GM21515 (cell line): ENCODE data around the gene THADA.
"Not testable (repeated sequence)": the region's sequence is repeated elsewhere in the genome, so short reads cannot be mapped to it uniquely, and the experiment has no call there.

Source experiments
- ATAC-seq: cut with Tn5 transposase; IDR thresholded peaks from one replicate; pipeline ENCODE4 v1.9.1; 2021; ENCODE audit not compliant: unreplicated experiment

Gene THADA

DNA sequence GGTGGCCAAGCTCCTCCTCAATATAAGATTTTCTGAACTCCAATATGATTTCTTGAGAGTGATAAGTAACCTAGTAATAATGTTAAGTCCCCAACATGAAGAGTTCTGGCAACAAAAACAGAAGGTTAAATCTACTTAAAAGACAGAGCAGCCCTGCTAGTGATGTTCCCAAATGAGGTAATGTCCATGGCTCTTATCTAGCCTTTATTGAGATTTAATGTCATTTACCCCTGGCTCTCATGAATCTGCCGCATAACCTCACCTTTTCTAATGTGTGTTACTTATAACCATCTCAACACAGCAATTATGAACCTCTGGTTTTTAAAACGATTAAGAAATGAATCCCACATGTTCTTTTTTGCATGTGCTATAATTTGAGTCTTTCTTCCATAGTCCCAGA, 201.9 kb downstream of the THADA start:
- no peak for ATAC-seq

DNA sequence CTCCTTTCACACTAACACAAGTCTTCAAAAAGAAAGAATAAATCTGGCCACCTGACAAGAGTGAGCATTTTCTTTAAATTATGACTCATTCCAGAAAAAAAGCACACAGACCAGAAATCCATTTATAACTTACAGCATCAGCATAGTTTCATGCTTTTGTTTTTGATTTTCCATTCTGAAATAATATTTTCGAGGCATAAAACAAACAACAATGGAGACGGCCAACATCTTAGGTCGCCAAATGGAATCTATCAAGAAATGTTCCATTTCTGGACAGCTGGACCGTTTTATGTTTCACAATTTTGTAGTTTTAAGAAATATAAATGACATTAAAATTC, 204.0 kb downstream of the THADA start:
- ATAC-seq = no peak

DNA sequence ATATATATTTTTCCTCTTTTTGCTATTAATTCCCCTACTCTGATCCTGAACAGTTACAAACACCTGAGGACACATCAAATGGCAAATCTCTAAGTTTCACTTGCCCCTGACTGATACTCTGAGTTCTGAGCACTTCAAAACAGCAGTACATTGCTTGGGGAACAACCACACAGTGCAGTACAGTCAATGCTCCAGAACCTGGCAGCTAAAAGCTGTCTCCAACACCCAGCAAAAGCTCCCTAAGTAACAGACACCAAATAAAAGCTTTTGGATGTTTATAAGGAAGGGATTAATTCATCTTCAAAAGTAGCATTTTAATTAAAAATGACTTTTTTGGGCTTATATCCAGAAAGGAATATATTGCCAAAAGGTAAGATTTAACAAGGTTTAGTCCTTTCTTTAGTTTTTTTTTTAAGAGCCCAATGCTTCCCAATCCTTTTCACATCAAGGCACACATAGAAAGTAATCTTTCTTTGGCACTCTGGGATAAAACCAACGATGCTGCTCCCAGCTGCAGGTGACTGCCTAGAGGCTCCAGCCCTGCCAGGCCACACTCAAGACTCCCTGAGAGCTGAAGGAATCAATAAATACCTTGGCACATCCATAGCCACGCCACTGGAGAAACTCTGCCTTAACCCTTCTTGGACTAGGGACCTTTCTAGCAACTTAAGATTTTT, 204.5 kb downstream of the THADA start:
- no peak for ATAC-seq

DNA sequence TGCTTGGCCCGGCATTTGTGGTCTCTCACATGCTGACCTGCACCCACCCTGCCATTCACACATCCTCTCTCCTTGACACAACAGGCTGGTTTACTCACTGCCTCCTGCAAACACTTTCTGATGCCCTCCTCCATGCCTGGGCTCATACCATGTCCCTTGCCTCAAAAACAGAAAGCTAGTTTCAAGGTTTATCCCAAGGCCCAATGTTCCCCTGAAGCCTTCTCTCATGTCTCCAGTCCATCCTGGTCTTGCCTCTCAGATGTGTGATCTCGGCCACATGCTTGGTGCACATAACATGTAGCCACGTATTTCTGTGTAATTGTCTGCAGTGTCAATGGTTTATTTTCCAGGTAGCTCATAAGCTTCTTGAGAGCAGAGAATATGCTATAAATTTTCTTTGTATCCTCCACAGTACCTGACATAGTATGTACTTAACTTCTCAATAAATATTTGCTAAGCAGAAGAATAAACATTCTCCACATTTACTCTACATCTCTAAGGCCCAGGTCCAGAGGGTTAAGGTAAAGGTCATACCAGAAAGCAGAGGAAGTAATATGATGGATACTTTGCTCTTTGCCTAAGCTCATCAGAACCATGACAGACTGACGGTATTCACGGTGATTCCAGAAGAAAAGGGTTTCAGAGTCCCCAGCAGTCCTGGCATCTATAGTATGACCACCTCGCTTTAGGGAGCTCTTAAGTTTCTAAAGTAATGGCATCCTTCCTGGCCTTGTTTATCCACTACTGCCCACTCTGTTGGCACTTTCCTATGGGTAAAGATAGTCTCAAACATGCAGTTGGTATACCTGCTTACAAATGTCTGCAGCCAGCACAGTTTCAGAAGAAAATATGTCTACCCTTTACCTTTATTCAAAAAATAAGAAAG, 206.0 kb downstream of the THADA start:
- no peak for ATAC-seq

DNA sequence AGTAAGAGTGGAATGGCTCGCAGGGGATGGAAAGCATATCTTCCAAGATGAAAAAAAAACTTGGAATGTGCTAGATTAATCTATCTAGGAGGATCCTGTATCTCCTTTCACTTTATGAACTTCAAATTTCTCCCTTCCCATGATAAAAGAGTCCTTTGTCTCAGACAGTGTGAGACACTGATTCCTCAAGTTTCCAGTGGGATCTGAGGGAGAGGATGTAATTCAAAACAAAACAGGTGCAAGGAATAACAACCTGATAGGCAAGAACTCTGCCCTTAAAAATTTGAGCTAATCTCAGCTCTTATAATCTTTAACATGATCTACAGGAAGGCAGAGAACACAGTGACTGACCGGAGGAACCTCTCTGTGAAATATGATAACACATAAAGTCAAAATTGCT, 207.5 kb downstream of the THADA start:
- no peak for ATAC-seq

DNA sequence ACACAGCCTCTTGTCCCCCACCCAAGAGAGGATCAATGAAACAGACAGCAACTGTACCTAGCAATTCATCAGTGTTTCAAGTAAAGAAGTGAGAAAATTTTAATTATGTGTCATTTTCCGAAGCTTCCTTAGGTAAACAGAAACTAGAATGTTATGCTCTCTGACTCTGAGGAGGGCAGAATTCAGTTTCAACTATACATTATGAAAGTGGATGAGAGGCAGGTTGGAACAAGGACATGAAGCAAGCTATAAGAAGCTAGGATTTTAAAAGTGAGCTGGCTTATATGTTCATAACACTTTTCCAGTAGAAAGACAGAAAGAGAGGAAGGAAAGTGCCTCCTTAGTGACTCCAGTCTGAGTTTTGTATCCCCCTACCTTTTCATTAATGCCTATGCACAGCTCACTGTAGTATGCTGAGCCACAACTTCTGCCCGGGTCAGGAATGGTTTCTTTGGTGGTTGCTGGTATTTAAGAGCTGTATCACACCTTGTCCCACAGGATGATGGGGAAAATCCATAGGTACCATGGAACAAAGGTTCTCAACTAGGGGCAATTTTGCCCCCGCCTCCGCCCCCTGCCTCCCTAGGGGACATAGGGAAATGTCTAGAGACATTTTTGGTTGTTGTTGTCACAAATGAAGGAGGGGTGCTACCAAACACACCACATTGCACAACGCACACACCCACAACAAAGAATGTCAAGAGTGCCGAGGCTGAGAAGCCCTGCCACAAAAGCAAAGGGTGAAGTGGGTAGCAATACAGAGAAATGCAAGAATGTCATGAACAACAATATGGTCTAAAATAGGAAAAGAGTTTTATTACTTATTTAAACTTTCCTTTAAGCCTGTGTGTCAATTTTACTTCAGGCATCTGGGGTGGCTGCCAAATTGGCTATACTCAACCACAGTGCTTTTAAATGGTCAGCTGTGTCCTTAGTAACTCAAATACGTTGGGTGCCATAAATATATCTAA, 208.5 kb downstream of the THADA start:
- peak; percentile 66 for ATAC-seq

DNA sequence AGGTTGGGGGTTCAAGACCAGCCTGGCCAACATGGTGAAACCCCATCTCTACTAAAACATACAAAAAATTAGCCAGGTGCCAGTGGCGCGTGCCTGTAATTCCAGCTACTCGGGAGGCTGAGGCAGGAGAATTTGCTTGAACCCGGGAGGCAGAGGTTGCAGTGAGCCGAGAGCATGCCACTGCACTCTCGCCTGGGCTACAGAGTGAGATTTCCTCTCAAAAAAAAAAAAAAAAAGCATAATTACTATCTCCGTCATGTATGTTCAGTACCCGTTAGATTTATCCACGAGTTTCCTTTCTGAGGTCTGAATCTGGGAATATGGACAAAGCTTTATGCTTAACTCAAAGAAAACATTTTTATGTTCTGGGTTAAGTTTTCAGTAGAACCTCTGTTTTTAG, 209.2 kb downstream of the THADA start:
- ATAC-seq = not testable (repeated sequence)

DNA sequence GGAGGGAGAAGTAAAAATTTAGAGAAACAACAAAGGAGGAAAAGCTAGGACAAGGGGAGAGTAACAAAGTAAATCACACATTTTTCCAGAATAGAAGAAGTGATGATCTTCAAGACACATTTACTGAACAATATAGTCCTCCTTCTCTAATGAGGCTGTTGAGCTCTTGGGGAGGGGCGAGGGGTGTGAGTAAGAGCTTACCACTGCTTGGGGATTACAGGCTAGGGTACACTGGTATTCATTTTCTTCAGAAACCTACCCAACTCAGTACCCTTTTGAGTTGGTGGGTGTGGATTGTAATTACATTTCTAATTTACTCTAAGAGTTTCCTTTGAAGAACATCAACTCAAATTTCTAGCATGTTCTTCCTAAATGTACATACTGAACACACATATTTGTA, 211.7 kb downstream of the THADA start:
- no peak for ATAC-seq

DNA sequence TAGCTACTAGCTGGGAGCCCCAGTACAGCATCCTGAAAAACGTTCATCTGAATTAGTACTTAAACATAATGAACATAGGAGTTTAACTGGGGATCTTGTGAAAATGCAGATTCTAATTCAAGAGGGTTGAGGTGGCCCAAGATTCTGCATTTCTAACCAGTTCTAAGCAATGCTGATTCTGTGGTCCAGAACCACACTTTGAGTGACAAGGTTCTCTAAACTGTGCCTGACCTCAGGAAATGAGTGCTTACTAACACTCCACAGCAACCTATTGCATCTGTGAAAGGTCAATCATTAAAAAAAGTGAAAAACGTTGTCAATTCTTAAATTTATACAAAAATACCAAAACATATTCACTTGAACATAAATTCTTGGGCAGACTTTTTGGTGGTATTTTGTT, 212.3 kb downstream of the THADA start:
- no peak for ATAC-seq

DNA sequence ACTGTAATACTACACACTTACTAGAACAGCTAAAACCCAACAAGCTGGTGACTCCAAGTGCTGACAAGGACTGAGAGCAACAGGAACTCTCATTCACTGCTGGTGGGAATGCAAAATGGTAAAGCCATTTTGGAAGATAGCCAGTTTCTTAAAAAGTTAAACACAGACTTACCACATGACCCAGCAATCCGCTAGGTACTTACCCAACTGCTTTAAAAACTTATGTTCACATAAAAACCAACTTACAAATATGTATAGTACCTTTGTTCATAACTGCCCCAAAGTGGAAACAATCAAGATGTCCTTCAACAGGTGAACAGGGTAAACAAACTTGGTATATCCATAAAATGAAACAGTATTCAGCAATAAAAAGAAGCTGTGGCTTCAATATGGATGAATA, 216.3 kb downstream of the THADA start:
- ATAC-seq = no peak

DNA sequence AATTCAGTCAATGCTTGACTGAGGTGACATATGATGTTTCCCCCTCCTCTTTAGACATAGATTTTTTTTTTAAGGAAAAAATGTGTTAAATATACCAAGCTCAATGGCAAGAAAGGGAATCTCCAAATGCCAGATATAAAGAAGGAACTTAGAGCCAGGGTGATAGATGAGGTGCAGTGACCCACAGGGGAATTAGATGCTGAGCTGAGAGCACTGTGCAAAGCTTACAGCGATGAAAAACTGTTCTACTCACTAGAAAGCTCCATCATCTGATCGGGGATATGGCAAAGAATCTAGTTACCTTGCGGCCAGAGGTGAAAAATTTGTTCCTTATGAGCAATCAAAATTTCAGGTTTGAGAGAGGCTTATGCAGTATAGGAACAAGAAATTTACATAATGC, 218.5 kb downstream of the THADA start:
- no peak for ATAC-seq

DNA sequence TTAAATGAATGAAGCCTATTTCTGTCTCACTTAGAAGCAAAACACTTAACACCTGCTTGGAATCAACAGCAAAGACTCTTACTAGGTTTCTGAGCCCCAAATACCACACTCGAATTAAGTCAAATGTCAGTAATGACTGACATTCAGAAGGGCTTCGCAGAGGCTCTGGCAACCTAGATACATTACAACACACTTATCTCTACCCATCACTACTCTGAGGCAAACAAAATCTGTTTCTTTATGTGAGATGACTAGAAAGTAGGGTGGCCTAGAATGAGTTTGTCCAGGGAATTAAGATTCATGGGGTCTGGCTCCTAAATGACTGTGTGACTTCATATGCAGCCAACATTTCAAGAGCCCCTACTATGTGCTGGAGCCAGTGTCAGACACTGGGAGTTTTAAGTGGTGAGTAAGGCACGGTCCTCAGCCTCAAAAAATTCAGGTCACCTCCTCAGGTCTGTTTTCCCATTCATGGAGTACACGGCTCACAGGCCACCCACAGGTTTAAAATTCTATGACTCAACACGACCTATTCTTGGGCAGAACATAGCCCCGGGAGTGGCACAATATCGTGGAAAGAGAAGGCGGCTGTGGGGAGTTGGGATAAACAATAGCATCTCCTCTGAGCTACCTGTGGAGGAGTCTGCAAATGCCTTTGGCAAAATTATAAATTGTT, 219.2 kb downstream of the THADA start:
- ATAC-seq = no peak

DNA sequence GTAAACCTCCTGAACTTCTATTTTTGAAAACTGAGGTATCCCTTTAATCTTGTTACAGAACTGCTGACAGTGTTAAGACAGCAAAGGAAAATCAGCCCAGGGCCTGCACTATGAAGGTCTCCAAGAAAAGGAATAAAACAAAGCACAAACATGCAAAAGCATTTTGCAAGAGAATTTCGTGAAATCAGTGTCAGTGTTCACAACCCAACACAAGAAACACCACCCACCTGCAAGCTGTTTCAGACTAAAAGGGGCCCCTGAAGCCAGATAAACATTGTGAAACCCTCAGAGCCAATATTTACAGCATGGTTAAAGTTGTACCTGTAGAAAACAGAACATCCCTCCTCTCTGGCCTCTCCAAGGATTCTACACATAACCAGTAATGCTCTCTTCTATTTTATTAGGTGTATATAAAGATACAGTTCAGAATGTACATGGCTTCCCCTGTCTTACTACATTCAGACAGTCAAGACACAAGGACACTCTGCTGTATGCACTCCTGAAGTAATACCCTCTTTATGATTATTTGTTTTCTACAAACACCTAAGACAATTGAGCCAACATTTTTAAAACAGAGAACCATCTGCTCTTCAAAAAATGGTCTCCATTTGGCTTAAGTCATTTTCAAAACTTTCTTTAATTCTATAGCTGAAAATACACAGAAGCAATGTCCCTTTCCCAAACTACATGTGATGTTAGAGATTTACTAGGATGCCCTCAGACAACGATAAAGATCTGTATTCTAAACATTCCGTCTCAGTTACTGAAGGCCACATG, 219.9 kb downstream of the THADA start:
- no peak for ATAC-seq

DNA sequence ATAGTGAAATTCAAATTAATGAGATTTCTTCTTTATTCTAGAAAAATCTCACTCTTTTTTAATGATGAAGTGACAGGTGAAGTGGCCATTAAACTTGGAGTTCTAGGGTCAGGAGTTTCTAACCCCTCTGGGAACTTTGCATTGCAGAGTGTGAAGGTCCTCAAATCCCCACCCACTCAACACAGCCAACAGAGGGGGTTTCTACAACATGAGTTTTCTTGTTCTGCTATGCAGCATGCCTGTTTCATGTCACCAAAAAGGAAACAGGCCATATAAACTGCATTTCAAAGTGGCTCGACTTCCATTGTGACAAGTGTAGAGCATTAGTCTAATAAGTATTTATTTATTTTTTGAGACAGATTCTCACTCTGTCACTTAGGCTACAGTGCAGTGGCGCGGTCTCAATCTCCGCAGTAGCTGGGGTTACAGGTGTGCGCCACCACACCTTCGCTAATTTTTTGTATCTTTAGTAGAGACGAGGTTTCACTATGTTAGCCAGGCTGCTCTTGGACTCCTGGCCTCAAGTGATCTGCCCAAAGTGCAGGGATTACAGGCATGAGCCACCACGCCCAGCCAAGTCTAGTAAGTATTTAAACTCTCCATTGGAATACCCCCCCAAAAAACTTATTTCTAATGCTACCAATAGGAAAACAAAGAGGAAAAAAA, 223.3 kb downstream of the THADA start:
- ATAC-seq = no peak

DNA sequence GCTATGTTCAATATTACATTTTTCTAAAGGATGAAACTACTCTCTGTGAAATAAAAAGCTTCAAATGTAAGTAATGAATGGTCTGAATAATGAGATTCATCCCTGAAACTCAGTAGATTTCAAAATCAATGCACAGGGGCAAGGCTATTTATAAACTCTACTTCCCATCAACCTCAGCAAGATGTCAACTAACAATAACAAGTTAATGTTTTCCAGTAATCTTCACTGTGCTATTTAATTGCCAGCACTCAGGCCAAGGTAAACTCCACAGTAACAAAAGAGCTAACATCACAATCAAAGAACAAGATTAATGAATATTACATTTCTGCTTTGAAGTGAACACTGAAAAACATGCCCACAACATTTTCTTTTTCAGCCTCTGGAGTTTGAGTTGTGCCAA, 225.1 kb downstream of the THADA start:
- no peak for ATAC-seq

DNA sequence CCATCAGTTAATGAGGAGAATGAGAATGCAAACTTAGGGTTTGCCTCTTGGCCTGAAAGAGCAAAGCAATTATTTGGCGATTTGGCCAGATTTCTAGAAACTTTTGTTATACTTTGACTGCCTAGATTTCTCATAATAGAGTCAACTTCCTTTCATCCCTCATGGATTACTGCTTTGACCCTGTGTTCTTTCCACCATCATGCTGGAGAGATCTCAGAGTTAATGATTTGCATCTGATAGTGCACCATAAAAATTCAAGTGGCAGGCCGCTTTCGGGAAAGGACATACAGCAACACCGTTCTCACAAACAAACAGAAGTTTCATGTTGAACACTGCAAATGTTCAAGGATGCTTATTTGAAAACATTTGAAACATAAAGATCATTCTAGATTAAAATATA, 225.7 kb downstream of the THADA start:
- no peak for ATAC-seq

DNA sequence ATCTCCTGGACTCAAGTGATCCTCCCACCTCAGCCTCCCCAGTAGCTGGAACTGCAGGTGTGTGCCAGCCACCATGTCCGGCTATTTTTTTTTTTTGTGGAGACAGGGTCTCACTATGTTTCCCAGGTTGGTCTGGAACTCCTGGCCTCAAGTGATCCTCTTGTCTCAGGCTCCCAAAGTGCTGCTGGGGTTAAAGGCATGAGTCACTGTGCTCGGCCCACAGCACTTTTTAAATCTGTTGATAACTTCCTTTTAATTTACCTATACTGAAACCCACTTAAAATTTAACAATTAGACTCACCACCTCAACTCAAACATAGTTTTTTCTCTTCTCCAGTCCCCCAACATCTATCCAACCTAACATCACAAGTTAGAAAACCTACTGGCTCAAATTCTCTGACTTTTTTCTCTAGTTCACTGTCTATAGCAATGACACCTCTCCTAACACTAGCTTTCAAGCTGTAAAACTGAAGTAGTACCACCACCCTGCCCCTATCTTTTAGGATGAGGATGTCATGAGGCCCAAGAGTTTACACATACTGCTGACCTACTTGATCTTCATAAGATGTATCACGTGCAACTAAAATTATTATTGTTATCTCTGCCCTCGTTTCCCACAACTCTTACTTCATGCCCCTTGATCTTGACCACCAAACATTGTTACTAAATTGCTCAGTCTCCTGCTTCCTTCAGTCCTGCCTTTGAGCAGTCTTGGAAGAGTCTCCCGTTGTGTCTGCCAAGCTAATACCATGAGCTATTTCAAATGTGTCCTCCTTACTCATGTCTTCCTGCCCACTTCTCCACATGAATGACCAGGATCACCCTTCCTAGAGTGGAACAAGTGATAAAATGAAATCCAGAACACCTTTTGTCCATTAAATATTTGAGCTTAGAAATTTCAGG, 227.1 kb downstream of the THADA start:
- no peak for ATAC-seq

DNA sequence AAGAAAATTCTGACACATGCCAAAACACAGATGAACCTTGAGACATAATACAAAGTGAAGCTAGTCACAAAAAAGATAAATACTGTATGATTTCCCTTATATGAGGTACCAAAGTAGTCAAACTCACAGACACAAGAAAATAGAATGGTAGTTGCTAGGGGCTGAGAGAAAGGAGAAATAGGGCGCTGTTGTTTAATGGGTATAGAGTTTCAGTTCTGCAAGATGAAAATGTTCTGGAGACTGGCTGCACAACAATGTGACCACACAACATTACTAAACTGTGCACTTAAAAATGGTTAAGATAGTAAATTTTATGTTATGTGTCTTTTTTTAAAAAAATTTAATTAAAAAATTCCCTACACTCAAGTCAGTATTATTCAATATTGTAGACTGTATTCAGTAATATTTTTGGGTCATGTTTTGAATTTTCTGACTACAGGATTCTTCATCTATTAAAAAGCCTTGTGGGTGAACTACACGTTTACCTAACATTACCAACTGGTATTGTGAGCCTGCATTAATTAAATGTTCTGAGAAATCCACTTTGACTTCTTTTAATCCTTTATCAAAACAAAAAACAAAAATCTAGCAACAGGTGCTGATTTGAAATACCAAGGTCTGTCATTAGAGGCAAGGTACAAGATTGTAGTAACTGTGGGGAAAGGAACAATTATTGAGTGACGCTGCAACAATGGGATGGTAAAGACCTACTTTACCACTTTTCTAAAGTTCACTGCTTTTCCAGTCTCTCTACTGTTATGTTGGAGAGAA, 228.6 kb downstream of the THADA start:
- no peak for ATAC-seq
